Transverse colon (tissue), 4 donors: ENCODE measurements around the gene ALPI. TPM values are rescaled to one million over a fixed set of nuclear protein-coding genes. Genes with fewer than 3 reads are reported as not detected.

Experiments
- DNase-seq: peaks from one replicate; pipeline ENCODE4 v3.0.0-alpha.2; 2019
- H3K27ac ChIP-seq, 4 donors: fragments of 200-600 bp; sonication (generic); 2 replicates each; pipeline ENCODE4 v1.5.1; 2016 to 2018; ENCODE audit warnings: inconsistent platforms in 4 of 4
- H3K27me3 ChIP-seq: fragments of 200-600 bp; sonication (generic); 2 replicates; pipeline ENCODE4 v1.5.1; 2017; ENCODE audit warnings: inconsistent platforms
- H3K36me3 ChIP-seq, 4 donors: fragments of 200-600 bp; sonication (generic); 2 replicates each; pipeline ENCODE4 v1.5.1; 2017 to 2019; ENCODE audit warnings: inconsistent platforms in 4 of 4
- H3K4me1 ChIP-seq, 4 donors: fragments of 200-600 bp; sonication (generic); 2 replicates each; pipeline ENCODE4 v1.5.1; 2017 to 2020; ENCODE audit warnings: inconsistent platforms in 4 of 4
- H3K4me3 ChIP-seq, 4 donors: fragments of 200-600 bp; sonication (generic); 1 replicate in 1 of 4; 2 replicates in 3 of 4; pipeline versions ENCODE4 v1.5.1 to v1.6.1; 2017 to 2019; ENCODE audit warnings: inconsistent platforms in 4 of 4
- H3K9me3 ChIP-seq, 2 donors: fragments of 200-600 bp; sonication (generic); 2 replicates each; pipeline ENCODE4 v1.5.1; 2017 to 2019; ENCODE audit warnings: inconsistent platforms in 2 of 2
- EP300 ChIP-seq: sonication (generic); formaldehyde crosslinking; IDR thresholded peaks from one replicate; pipeline ENCODE4 v1.6.1; 2017; ENCODE audit warnings: antibody characterized with exemption, low read depth
- POLR2A ChIP-seq: fragments of 450-650 bp; IDR thresholded peaks from one replicate; pipeline ENCODE4 v1.6.1; 2016; ENCODE audit warnings: antibody characterized with exemption, mild to moderate bottlenecking, moderate library complexity
- POLR2AphosphoS5 ChIP-seq, 3 donors: sonication (generic); formaldehyde crosslinking; IDR thresholded peaks; one replicate each; pipeline ENCODE4 v1.6.1; 2016; ENCODE audit warnings: antibody characterized with exemption in 3 of 3
- WGBS, 2 donors: methylation state at CpG; one replicate each; pipeline ENCODE4 v1.1.5; 2018; ENCODE audit warnings: low coverage in 1 of 2; 5-methylcytosine and 5-hydroxymethylcytosine counted together
- in situ Hi-C, 4 donors: fragments of 200-750 bp; cut with MboI; loops; one replicate each; pipeline versions ENCODE4 v1.15.0 to v1.15.1; 2017; ENCODE audit warnings: low sequenced_read_pairs in 3 of 4, low pct_ligation_motif_present in 1 of 4, low pct_unique_long_range_greater_than_20kb in 1 of 4
- intact Hi-C: fragments of 100-400 bp; cut with DNase I; formaldehyde crosslinking; loops from one replicate; pipeline ENCODE4 v1.15.1; 2023; ENCODE audit warnings: low total_unique reads
- total RNA-seq, 4 donors: library from RNA; depleted of rRNA; stranded (reverse); fragments of >200 nt; gene quantifications; one replicate each; pipeline ENCODE4 v1.1.0, GENCODE V29; 2016
- TF ChIP-seq, protein P1 (sequence below), 5 experiments: fragments of 200-600 bp in 3 of 5; fragments of 450-650 bp in 2 of 5; sonication (generic) in 3 of 5; IDR thresholded peaks; 1 replicate in 2 of 5; 2 replicates in 3 of 5; pipeline ENCODE4 v1.5.1; 2016 to 2017; ENCODE audit warnings: antibody characterized with exemption in 5 of 5, inconsistent platforms in 3 of 5, mild to moderate bottlenecking in 2 of 5, moderate library complexity in 1 of 5

Gene ALPI
- total RNA-seq, 4 donors from 2014 or later = 4.2 to 50.9 (median 25.9) TPM

DNA sequence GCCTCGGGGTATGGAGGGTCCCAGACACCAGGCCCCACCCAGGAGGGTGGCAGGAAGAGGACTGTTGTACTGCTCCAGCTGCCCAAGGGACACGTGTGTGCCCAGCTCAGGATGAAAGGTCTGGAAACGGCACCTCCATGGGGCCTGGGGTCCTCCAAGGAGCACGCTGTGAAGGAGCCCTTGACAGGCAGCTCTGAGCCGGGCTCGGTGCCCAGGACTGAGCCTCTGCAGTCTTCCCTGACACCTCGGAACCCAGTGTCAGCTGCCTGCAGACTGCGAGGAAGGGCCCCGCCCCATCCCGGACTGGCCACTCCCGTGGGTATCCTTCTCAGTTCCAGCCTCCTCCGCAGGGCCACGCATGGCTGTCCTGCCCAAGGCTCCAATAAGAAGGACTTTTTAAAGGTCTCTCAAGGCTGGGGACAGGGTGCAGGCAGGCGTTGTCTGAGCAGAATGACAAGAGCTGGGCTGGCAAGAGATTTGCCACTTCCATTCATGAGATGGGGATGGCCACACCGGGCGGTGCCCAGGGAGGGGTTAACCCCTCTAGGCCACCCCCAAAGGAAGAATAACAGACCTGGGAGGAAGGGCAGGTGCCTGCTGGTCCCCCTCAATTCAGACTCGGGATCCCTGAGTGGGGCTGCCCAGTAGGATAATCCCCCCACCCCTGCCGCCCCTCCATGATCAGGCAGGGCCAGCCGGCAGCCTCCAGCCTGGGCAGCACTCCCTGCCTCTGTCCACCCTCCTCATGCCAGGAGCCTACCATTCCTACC lies 22.8 kb downstream of the ALPI start:
- TF ChIP-seq POLR2A (no peak), EP300 (no peak), POLR2AphosphoS5 (IDR thresholded peaks at IDR 0.05) (no peak)
- TF ChIP-seq, protein P1, sequence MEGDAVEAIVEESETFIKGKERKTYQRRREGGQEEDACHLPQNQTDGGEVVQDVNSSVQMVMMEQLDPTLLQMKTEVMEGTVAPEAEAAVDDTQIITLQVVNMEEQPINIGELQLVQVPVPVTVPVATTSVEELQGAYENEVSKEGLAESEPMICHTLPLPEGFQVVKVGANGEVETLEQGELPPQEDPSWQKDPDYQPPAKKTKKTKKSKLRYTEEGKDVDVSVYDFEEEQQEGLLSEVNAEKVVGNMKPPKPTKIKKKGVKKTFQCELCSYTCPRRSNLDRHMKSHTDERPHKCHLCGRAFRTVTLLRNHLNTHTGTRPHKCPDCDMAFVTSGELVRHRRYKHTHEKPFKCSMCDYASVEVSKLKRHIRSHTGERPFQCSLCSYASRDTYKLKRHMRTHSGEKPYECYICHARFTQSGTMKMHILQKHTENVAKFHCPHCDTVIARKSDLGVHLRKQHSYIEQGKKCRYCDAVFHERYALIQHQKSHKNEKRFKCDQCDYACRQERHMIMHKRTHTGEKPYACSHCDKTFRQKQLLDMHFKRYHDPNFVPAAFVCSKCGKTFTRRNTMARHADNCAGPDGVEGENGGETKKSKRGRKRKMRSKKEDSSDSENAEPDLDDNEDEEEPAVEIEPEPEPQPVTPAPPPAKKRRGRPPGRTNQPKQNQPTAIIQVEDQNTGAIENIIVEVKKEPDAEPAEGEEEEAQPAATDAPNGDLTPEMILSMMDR (IDR thresholded peaks at IDR 0.05) = no peak
- in situ Hi-C loops (no loop called here), intact Hi-C loops (no loop called here)
- H3K9me3 ChIP-seq = no peaks in the 10 kb centered on the region
- H3K27me3 ChIP-seq = peaks cover 44% of the 10 kb centered on the region
- H3K27ac ChIP-seq = no peak overlapping the region
- no peaks in the 10 kb centered on the region for H3K36me3 ChIP-seq
- no peaks in the 10 kb centered on the region for H3K4me1 ChIP-seq
- no peak for DNase-seq
- 58% methylated on average over 18 of the region's 19 CpGs; no CpG with 5 or more reads in 1 of the 2 donors for WGBS, 2 donors
- H3K4me3 ChIP-seq = no peak overlapping the region

DNA sequence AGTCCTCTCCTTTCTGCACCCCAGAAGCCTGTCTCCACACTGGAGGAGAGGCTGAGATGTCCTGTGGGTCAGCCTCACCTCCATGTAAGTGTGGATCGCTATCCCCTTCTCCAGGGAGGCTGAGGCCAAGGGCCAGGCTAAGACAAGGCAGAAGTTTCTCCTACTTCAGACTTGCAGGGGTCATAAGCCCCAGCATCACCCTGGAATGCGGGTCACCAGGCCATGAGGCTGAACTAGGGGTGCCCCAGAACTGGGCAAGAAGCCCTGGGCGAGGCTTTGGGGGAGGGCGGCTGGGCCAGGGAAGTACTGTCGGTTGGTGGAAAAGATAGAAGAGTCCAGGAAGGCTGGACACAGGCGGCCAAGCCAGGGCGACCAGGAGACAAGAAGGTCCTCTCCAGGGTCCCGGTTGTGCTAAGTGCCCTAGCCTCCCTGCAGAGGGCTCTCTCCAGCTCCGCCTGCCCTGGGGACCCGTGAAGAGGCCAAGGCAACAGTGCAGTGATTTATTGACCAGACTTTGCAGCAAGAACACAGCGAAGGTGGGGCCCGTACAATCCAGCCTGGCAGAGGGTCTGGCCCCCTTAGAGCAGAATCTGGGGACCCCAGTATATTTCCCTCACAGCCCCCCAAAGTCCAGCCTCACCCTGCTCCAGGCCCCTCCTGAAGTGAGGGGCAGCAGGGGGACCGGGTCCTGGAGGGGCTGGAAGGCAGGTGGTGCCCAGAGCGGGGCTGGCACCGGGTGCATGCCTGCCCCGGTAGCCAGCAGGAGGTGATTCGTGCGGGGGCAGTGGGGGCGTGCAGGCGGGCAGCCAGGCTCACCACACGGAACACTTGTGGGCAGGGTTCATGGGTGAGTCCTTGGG lies 23.6 kb downstream of the ALPI start:
- H3K4me1 ChIP-seq = no peaks in the 10 kb centered on the region
- H3K27me3 ChIP-seq = peaks cover 44% of the 10 kb centered on the region
- intact Hi-C loops = no loop called here
- no peaks in the 10 kb centered on the region for H3K9me3 ChIP-seq
- no peak for TF ChIP-seq POLR2AphosphoS5 (IDR thresholded peaks at IDR 0.05)
- TF ChIP-seq, protein P1 (IDR thresholded peaks at IDR 0.05) = no peak
- TF ChIP-seq POLR2A = no peak
- TF ChIP-seq EP300 = no peak
- H3K36me3 ChIP-seq = no peaks in the 10 kb centered on the region
- DNase-seq = no peak
- no peak overlapping the region for H3K27ac ChIP-seq
- in situ Hi-C loops = no loop called here
- H3K4me3 ChIP-seq = no peak overlapping the region
- 37 to 69% methylated on average over 5 to 20 of the region's 21 CpGs for WGBS, 2 donors

DNA sequence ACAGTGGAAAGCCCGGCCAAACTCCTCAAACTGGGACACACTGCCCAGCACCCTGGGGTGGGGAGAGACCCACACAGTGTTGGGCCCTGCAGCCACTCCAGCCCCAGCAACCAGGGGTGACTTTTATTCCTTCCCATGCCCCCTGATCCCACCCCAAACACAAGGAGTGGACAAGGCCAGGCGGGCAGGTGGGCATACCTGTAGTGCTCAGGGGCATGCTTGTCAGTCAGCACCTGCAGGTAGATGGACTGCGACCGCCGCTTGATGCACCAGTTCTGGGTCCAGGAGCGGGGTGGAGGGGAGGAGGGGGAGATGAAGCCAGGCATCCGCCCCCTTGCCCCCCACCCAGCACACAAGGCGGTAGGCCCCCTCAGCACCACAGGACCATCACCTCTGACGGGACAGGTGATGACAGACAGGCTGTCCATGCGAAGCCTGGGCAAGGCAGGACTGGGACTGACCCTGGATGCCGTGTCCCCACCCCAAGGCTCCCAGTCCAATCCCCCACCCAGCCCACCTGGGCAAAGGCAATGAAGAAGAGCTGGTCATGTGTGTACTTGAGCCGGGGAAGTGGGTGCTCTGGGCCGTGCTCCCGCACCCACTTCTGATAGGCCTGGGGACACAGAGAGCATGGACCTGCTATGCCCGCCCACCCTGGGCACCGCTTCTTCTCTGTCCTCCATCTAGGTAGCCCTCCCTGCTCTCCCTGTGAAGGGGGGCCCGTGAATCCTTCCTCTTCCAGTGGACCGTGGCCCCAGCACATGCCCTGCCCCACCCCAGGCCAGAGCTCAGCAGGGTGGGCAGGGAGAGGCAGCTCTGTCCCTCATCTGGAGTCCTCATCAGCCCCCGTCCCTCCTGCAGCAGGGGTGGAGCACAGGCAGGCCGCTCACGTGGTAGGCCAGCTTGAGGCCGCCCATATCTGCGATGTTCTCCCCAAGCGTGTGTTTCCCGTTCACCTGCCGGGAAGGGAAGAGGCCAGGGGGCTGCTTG lies 24.5 kb downstream of the ALPI start:
- intact Hi-C loops = no loop called here
- no peaks in the 10 kb centered on the region for H3K4me1 ChIP-seq
- no peak for TF ChIP-seq POLR2A
- no peak for TF ChIP-seq POLR2AphosphoS5 (IDR thresholded peaks at IDR 0.05)
- DNase-seq = no peak
- H3K4me3 ChIP-seq = no peak overlapping the region
- H3K27ac ChIP-seq = no peak overlapping the region
- WGBS, 2 donors = 75% methylated on average over 24 of the region's 26 CpGs; no CpG with 5 or more reads in 1 of the 2 donors
- in situ Hi-C loops = no loop called here
- H3K9me3 ChIP-seq = no peaks in the 10 kb centered on the region
- peaks cover 44% of the 10 kb centered on the region for H3K27me3 ChIP-seq
- no peaks in the 10 kb centered on the region for H3K36me3 ChIP-seq

DNA sequence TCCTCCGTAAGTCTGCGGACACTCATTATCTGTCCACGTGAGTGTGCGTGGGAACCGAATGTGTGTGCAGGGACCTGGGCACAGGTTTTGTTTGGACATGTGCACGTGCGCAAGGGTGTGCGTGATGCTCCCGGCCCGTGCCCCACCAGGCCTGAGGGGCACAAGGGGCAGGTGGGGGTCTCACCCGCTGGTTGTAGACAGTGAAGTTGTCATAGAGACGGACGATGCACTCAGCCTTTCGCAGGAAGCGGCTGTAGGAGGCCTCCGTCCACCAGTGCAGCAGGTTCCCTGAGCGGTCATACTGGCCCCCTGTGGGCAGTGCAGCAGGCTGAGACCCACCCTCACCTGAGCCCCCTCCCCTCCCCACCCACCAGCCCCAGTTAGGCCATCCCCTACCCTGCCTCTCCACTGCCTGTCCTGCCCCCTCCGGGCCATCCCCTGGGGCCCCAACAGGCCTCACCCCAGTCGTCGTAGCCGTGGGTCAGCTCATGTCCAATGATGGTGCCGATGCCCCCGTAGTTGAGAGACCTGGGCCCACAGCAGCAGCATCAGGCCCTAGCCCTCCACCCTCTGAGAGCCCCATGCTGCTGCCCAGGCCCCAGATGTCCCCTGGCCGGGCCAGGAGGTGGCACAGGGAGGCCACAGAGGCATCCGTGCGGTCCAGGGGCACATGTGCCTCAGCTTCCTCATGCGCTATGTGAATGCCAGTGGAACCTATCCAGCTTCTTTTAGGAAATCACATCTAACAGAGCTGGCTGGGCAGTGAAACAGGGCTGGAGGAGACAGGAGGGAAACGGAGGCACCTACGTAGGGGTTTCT lies 25.6 kb downstream of the ALPI start:
- Histone ChIP-seq H3K27me3 (peaks cover 49% of the 10 kb centered on the region), H3K4me3 (no peak overlapping the region), H3K9me3 (no peaks in the 10 kb centered on the region), H3K27ac (no peak overlapping the region), H3K4me1 (peaks cover 0 to 7% (median 0%) of the 10 kb centered on the region in 4 donors), H3K36me3 (no peaks in the 10 kb centered on the region)
- in situ Hi-C loops = no loop called here
- DNase-seq = no peak
- TF ChIP-seq EP300 = no peak
- TF ChIP-seq, protein P1 (IDR thresholded peaks at IDR 0.05) = no peak
- no peak for TF ChIP-seq POLR2A
- no peak for TF ChIP-seq POLR2AphosphoS5 (IDR thresholded peaks at IDR 0.05)
- intact Hi-C loops = no loop called here
- 85 to 100% methylated on average over 1 to 28 of the region's 29 CpGs for WGBS, 2 donors
